Right renal pelvis (tissue), 4 donors: Measurements from ENCODE around the gene HSF2BP. TPM values are rescaled to one million over a fixed set of nuclear protein-coding genes. Genes with fewer than 3 reads are reported as not detected.
"Not testable (repeated sequence)": the region's sequence is repeated elsewhere in the genome, so short reads cannot be mapped to it uniquely, and the experiment has no call there.

Source experiments
- DNase-seq, 4 donors: peaks; one replicate each; pipeline ENCODE4 v3.0.0-alpha.2; 2013; ENCODE audit warnings: low read depth in 4 of 4, low spot score in 3 of 4, missing footprints in 1 of 4
- polyA plus RNA-seq, 4 donors: library from polyadenylated mRNA; unstranded; fragments of 120-200 nt; gene quantifications; one replicate each; pipeline ENCODE4 v1.2.1, GENCODE V29; 2013; ENCODE audit not compliant: insufficient read length in 4 of 4

The HSF2BP gene
- polyA plus RNA-seq, 4 donors, result 1.9 to 2.4 (median 2.2) TPM

DNA sequence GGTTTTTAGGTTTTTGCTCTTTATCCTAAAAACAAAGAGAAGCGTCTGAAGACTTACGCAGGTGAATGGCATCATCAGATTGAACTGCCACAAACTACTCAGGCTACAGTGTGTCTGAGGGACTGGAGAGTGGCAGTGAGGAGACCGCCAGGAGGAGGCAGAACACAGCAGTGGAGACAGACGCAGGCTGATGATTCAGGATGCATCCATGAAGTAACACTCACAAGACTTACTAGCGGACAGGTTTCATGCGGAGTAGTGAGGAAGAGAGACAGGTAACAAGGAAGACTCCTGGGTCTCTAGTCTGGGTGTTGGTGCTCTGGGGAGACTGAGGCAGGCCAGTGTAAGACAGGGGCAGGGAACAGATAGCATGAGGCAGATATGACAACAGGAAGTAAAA lies 5.7 kb downstream of the HSF2BP start:
- no peak for DNase-seq

DNA sequence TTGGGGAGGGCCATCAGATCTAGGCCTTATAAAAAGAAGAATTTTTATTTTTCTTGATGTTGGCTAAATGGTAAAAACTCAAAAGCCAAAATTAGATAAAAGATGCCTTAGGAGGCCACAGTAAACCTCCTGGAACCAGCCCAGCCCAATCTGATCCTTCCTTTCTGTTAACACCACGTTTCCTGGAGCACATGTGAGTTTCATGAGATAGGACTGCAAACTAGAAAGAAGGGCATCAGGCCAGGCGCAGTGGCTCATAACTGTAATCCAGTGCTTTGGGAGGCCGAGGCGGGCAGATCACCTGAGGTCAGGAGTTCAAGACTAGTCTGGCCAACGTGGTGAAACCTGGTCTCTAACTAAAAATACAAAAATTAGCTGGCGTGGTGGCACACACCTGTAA lies 6.7 kb downstream of the HSF2BP start:
- DNase-seq, result no peak

DNA sequence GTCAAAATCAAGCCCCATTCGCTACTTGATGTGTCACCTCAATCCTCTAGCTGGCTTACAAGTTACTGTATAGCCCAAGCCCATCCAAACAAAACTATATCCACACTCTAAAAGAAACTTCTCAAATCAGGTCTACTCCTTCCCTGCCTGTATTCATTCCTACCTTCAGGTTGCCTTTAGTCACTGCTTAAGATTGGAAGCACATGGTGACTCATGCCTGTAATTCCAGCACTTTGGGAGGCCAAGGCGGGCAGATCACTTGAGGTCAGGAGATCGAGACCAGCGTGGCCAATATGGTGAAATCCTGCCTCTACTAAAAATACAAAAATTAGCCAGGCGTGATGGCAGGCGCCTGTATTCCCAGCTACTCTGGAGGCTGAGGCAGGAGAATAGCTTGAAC lies 7.4 kb downstream of the HSF2BP start:
- not testable (repeated sequence) for DNase-seq

DNA sequence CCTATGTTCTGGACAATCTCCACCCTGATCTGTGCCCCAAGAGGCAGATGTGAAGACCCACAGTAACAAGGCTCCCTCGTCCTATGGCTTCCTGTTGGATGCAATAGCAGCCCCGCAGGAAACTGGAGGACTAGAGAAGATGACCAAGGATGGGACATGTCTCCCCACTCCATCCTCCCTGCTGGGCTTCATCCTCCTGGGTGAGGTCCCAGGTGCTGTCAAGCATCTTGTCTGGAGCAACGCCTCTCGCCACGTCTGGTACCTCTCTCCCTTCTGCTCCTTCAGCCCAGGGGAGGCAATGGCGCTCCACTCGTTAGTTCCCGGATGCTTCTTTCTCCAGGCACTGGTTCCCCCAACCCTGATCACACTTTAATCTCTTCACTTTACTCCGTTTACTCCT lies 11.1 kb downstream of the HSF2BP start:
- DNase-seq, result no peak

DNA sequence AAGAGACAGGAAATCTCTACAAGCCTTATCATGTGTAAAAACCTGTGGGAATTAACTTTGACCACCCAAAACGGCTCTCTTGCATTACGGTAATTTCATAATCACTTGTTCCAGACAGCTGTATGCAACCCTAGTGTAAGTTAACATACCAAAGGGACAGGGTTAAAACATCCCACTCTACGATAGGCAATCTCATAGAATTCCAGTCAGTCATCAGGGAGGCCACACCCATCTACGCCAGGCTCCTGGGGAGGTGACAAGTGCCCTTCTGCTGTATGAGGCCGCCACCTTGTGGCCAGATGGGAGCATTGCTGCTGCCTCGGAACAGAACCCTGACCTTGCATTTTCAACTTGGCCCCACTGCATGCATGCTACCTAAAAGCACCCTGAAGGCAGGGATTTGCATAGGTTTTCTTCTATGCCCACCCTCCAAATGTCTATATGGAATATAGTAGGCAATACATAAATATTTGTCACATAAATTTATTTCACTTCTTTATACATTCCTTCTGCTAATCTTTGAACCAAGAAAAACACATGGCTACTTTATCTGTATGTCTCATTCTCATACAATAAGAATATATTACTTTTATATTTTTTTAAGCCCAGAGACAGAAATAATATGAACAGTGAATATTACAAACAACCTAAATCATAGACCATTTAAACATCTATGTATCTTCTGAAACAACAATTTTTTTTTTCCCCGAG lies 12.6 kb downstream of the HSF2BP start:
- DNase-seq, result peak; percentile 69 to 84 (median 72)

DNA sequence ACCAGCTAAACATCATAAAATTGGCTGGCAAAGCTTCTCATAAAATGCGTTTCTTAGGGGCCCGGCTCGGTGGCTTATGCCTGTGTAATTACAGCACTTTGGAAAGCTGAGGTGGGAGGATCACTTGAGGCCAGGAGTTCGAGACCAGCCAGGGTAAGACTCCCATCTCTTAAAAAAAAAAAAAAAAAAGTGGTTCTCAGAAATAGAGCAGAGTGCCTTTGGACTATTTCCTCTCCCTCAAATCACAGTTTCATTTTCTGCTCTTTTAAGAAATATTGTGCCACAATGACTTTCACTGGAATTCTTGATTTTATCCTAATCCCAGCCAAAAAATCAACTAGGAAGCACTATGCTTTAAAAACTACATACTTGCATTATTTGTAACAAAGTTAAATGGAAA lies 13.3 kb downstream of the HSF2BP start:
- no peak for DNase-seq

DNA sequence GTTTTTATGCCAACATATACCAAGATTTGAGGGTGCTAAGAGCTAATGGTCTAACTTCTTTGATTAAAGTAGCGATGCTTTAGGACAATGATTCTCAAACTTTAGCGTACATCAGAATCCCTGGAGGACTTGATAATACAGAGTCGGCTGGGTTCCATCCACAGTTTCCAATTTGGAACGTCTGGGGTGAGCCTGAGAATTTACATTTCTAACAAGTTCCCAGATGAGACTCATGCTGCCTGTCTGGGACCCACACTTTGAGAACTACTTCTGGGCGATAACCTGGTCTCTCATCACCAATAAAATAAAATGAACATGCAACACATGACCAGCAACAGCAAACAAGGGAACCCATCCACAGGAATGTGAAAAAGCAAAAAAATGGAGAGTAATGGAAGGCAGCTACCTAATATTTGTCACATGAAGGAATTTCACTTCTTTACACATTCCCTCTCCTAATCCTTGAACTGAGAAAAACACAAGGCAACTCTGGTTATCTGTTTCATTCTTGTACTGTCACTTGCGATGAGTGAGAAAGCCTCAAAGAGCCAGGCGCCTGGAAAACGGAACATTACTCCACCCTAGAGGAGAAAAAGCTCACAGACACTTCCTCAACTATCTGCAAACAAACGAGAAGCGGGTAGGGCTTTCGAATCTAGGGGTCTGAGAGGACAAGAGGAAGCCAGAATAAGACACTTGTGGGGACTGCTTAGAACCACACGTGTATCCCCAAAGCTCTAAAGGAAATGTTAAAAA lies 14.0 kb downstream of the HSF2BP start:
- DNase-seq, result peak; percentile 25 to 50 (median 45)

DNA sequence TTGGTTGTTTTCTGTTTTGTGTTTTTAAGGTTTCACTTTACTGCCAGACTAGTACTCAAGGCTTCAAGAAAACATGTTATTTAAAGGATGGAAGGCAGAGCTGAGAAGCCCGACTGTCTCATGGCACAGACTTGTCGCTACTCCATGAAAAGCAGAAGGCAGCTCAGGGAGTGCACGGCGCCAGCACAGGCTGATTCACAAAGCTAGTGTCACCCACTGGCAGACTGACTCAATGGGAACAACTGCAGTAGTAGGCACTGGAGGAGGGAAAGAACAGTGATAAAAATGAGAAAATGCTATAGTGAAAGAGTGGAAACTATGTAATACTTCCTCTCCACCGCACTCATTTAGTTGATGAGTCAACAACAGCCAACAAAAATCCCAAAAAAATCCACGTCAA lies 14.7 kb downstream of the HSF2BP start:
- DNase-seq, result no peak

DNA sequence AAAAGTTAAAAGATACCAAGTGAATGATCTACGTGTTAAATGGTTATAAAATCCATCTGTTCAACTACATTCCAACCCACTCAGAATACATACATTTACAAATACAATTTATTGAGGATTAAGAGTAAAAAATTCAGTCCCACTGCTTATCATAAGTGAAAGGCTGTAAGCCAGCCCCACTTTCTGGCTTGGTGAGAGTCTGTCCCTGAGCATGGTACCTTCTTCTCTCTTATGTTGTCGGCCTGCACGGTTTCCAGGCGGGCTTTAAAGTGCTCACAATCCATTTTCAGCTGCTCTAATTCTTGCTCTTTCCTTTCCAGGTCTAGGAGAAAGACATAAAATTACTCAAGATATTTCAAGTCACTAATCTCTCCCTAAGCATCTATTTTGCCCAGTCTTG lies 15.2 kb downstream of the HSF2BP start:
- no peak for DNase-seq

DNA sequence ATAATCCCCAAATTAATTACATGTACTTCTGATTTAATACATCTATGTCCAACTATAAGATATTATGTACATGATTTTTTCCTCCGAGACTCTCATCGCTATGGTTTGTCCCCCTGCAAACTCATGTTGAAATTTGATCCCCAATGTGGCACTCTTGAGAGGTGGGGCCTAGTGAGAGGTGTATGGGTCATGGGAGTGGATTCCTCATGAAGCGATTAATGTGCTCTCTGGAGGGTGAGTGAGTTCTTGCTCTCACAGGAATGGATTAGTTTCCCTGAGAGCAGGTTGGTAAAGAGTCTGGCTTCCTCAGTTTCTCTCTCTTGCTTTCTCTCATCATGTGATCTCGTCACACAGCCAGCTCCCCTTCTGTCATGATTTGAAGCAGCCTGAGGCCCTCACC lies 16.1 kb downstream of the HSF2BP start:
- no peak for DNase-seq

DNA sequence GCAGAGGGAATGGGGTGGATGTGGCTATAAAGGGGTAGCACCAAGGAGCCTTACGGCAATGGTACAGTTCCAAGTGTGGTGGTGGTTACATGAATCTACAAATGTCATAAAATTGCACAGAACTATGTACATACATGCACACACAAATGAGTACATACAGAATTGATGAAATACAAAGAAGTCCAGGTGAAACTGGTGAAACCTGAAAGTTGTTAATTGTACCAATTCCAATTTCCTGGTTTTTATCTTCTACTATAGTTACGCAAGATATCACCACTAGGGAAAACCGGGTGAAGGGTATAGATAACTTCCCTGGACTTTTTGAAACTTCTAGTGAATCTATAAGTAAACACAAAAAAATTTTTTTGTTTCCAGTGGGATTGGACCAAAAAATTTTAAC lies 18.9 kb downstream of the HSF2BP start:
- DNase-seq, result no peak

DNA sequence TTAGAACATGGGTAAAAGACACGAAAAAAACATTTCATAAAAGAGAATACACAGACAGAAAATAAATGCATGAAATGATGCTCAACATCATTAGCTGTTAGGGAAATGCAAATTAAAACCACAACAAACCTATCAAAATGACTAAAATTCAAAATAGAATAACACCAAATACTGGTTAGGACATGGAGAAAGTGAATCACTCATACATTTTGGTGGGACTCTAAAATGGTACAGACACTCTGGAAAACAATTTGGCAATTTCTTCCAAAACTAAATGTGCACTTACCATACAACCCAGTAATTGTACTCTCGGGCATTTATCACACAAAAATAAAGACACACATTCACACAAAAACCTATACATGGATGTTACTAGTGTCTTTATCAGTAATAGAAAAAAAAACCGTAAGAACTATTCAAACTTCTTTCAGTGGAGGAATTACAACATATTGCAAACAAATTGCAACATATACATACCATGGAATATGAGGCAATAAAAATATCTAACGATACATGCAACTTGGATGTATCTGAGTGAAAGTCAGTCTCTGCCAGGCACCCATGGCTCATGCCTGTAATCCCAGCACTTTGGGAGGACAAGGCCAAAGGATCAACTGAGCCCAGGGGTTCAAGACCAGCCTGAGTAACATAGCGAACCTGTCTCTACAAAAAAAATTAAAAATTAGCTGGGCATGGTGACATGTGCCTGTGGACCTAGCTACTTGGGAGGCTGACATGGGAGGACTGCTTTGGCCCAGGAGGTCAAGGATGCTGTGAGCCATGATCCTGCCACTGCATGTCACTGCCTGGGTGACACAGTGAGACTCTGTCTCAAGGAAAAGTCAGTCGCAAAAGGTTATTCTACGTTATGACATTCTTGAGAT lies 19.6 kb downstream of the HSF2BP start:
- no peak for DNase-seq

DNA sequence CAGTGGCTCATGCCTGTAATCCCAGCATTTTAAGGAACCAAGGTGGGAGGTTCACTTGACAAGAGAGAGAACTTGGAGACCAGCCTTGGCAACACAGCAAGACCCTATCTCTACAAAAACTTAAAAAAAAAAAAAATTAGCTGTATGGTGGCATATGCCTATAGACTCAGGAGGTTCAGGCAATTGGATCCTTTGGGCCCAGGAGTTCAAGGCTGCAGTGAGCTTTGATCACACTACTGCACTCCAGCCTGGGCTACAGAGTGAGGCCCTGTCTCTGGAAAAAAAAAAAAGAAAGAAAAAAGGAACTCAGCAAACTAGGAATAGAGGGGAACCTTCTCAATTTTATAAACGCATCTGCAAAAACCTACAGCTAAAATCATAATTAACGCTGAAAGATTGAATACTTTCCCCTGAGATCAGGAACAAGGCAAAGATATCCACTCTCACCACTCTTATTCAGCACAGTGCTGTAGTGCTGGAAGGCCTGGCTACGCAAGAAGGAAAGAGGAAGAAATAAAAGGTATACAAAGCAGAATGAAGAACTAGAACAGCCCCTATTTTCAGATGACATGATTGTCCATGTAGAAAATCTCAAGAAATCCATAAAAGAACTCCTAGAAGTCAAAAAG lies 21.6 kb downstream of the HSF2BP start:
- no peak for DNase-seq

DNA sequence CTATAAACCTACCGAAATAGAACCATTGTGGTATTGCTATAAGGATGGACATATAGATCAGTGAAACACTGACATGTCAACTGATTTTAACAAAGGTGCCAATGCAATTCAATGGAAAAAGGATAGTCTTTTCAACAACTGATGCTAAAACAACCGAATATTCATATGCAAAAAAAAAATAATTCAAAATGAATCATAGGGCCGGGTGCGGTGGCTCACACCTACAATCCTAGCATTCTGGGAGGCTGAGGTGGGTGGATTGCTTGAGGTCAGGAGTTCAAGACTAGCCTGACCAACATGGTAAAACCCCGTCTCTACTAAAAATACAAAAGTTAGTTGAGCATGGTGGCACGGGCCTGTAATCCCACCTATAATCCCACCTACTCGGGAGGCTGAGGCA lies 23.9 kb downstream of the HSF2BP start:
- DNase-seq, result no peak

DNA sequence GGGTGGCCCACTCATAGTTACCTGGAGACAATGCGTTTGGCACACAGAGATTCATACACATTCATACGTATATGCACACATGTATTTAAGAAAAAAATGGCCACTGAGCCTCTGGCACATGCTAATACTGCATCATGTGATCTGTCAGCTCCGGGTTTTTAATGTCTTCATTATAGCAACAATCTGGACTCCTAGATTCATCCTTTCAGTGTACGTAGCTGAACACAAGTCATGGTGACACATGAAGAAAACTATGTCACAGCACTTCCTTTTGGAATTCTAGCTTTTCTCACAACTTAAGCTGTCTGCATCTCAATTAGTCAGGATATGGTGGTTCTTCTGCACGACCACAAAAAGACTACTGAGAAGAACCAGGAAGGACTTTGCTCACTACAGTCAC lies 24.7 kb downstream of the HSF2BP start:
- no peak for DNase-seq

DNA sequence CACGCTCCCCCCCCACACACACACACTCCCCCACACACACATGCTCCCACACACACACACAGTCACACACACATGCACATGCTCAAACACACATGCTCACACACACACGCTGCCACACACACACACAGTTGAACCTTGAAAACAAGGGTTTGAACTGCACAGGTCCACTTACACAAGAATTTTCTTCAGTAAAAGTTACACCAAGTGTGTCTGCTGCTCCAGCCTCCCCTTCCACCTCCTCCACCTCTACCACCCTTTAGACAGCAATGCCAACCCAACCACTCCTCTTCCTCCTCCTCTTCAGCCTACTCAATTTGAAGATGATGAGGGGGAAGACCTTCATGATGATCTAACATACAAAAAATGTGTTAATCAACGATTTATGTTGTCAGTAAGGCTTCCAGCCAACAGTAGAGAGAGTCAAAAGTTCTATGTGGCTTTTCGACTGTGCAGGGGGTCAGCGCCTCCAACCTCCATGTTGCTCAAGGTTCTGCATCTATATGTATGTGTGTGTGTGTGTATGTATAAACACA lies 26.8 kb downstream of the HSF2BP start:
- no peak for DNase-seq

DNA sequence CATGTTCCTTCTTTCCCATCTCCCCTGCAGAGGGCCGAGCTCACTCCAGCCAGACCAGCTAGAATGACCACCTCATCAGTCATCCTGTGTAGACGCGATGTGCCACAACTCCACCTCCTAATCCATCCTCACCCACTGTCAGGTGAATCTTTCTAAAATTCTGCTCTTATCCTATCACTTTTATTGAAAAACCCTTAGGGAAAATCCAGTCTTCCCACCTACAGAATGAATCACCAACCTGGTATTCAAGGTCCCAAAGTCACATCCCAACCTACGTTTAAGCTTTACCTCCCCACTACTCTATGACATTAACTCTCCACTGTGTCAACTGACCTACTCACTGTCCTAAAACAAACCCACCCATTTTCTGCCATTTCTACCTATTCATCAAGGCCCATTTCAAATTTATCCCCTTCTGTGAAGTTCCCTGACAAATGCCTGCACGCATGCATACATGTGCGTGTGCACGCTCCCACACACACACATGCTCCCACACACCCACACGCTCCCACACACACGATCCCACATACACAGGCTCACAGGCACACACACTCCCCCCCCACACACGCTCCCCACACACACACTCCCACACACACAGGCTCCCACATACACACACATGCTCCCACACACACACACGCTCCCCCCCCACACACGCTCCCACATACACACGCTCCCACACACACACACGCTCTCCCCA lies 27.7 kb downstream of the HSF2BP start:
- no peak for DNase-seq

DNA sequence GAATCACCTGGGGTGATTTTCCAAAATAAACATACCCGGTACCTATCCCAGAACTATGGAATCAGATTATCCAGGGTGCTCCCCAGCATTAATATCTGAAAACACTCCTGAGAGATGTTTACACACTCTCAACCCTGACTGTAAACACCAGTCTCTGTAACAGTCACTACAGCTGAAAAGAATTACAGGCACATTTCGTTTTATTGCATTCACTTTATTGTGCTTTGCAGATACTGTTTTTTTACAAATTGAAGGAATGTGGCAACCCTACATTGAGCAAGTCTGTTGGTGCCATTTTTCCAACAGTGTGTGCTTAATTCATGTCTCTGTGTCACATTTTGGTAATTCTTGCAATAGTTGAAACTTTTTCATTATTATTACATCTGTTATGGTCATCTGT lies 31.8 kb downstream of the HSF2BP start:
- no peak for DNase-seq

DNA sequence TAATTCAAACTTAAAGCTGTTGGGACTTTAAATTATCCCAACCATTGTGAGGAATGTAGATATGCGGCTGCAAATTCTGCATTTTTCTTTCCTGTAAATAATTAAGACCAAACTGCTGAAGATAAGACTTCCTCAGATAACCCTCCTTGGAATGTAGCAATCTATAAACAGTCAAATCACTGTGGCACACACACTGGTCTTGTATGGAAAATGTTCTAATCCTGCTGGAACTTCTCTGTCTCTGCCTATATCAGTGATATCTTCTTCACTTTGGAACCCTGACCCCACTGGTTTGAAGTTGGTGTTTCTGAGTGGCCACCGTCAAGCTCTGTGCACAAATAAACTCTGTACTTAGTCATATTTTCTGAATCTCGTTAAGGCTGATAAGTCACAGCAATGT lies 32.9 kb downstream of the HSF2BP start:
- DNase-seq, result no peak

DNA sequence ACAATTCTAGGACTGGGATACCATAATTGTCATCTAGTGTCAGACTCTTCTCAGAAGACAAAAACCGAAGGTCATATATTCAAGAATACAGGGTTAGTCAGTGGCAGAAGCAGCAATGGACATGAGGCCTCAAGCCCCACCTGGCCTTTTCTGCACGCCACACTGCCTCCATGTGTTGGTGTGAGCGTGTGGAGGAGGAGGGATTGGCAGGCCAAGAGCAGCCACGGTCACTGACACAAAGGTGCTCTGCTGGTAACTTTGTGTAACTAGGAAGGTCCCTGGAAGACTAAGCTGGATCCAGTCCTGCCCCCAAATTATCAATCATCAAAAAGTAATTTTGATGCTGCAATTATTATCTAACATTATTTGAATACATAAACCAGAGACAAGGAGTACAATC lies 34.9 kb downstream of the HSF2BP start:
- DNase-seq, result no peak
